ENCODE measurements around the gene FSD1.

The FSD1 gene

DNA sequence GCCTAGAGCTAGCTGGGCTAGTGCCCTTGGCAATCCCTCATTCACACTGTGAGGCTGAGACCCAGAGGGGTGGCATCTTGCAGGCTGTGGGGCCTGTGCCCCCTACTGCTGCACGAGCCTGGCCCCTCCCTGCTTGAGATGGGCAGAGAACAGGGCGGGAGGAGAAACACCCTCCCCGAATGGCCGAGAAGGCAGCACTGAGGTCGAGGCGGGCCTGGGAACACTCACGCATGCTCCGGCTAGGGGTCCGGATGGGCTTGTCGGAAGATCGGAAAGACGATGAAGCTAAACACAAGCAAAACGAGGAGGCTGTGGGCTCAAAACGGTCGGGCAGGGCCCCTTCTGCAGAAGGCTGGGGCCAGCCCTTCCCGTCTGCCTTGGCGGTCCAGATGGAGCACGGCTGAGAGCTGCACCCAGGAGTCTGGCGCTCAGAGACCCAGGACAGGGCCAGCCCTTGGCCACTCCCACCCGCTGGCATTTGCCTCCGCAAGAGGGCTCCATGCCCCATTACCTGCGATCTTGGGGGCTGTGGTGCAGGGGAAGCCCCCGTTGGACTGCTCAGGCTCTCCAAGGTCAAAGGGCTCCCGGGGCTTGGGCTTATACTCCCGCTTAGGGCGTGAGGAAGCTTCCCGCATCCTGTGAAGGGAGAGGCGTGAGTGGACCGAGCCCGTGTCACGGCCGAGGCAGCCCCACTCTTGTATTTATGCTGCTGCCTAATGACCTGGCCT is 57.9 kb downstream of the FSD1 start:
- no peak for DNase-seq (ENCODE audit: low read depth in 1 of 2, low spot score in 1 of 2)

DNA sequence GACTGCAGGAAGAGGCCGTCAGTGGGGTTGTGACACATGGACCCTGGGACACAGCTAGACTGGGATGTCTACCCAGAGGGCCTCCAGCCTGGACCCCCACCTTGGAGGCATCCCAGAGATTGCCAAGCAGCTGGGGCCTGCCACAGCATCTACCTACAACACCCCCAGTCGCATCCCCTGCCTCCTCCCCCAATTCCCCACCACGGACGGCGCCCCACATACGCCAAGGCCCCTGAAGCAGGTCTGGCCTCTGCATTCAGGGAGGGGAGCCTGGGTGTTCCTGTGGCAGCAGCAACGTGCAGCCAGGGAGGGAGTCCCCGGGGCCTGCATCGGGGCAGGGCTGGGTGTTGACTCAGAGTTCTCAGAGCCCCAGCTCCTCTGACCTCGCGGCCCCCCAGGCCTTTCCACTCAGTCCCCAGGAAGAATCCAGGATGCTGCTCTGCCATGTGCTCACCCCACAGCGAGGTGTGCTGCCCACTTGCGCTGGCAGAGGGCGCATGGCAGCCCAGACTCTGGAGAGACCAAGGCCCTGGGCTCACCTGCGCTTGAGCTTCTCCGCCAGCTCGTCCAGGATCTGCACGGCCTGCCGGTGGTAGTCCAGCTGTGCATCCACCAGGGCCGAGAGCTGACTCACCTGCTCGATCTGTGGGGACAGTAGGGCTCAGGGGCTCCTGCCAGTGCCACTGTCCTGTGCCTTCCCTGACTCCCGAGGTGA is 58.6 kb downstream of the FSD1 start:
- no peak for DNase-seq (ENCODE audit: low read depth in 1 of 2, low spot score in 1 of 2)

DNA sequence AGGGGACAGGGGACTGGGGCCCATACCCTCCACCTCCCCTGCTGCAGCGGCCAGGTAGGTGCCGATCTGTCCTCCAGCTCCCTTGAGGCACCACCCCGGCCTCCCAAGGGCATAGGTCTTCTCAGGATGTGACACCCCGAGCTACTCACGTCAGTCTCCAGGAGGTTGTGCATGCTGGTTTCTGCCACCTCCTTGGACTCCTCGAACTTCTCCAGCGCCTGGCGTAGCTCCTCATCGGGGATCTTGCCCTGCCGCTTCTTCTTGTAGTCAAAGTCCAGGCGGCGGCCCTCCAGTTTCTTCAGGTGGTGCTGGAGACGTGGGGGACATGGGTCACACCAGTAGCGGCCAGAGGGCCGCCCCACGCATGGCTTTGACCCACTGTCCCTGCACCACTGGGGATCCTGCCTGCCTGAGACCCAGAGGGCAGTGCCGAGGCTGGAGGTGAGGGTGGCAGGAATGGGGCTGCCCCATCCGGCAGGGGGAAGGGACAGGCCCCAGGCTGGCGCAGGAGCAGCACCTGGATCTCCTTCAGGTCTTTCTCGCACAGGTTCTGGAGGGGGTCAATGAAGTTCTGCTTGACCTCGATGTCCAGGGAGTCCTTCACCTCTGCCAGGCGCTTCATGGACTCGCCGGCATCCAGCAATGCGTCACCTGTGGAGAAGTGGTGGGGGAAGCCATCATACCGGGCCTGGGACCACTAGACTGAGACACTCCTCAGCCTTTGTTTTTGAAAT is 59.3 kb downstream of the FSD1 start:
- no peak for DNase-seq (ENCODE audit: low read depth in 1 of 2, low spot score in 1 of 2)

DNA sequence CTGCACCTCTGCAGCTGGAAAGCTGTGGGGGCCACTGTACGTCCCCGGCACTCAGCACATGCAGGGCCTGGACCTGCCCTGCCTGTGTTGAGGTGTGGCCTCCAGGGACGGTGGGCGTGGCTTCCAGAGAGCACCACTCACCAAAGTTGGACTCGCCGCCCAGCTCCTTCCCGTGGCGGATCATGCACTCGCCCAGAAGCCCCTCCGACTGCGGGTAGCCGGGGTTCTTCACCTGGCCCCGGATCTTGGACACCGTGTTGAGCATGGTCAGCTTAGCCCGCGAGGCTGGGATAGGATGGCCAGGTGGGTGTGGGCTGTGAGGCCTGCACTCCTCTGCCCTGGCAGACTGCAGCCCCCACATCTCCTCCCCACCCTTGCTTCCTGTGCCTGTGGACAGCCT is 60.9 kb downstream of the FSD1 start:
- no peak for DNase-seq (ENCODE audit: low read depth in 1 of 2, low spot score in 1 of 2)

DNA sequence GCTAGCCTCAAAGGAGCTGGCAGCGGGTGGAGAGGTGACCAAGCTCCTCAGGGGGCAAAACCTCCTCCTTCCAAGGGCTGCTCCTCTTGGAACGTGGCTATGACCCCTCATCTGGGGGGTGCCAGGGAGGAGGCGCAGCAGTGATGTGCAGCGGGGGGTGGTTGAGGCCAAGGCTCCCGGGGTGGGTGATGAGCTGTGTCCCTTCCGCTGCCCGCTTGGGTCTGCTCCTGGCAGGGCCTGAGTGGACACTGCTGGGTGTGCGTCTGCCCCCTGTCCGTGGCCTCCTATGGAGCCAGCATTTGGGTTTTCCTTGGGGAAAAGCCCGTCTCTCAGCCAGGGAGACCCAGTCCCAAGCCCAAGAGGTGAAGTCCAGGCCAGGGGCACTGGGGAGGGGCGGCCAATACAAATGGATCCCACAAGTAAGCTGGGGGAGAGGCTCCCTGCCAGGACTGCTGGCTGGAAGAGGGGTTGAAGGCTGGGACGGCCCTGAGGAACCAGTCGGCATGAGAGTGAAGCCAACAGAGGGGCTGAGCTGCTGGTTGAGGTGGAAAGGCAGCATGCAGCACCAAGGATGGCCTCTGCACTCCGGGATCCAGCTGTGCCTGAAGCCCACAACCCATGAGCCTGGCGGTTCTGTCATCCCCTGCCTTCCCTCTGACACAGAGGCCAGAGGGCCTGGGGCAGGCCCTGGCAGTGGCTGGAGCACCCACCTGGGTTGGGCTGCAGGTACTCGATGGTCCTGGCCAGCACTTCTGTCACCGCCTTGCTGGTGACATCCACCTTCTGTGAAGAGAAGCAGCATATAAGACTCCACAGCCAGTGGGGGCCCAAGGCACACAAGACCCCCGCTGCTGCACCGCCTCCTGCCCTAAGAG is 61.6 kb downstream of the FSD1 start:
- no peak for DNase-seq (ENCODE audit: low read depth in 1 of 2, low spot score in 1 of 2)

DNA sequence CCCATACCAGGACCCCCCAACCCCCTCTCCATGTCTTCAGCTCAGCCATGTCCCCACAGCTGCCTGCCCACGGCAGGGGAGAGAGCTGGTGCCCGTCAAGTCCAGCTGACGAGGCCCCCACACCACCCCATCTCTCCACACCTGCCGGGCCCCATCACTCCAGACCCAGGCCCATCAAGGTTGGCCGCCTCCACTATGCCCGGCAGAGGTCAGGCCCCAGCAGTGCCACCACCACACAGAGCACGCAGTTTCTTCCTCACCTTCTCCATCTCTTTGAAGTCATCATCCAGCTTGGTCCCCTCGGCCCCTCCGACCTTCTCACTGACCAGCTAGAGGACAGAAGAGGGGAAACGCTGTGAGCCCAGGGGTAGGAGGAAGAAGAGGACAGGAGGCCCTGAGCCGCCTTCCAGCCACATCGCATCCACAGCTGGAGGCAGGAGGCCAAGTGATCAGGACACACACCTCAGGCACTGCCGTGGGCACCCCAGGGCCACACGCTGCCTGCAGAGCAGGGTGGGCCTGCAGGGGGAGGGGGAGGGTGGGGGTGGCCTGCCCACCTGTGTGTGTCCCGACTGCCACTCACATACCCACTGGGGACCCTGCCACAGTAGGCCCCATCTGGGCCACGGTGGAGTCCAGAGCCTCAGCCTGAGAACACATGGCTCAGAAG is 62.4 kb downstream of the FSD1 start:
- no peak for DNase-seq (ENCODE audit: low read depth in 1 of 2, low spot score in 1 of 2)

DNA sequence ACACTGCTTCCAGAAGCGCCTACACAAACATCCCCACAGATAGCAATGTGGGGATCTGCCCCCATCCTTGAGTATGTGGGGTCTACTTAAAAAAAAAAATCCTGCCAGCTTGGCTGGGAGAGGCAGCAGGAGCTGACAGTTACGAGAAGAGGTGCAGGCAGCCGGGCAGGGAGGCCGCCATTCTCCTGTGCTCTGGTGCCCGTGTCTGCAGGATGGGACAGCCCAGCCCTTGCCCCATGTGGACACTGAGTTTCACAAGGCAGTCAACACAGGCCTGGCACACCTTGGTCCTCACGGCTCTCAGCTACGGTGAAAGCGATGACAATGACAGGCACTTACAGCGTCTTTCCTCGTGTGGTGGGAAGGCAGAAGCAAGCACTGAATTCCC is 62.9 kb downstream of the FSD1 start:
- no peak for DNase-seq (ENCODE audit: low read depth in 1 of 2, low spot score in 1 of 2)

DNA sequence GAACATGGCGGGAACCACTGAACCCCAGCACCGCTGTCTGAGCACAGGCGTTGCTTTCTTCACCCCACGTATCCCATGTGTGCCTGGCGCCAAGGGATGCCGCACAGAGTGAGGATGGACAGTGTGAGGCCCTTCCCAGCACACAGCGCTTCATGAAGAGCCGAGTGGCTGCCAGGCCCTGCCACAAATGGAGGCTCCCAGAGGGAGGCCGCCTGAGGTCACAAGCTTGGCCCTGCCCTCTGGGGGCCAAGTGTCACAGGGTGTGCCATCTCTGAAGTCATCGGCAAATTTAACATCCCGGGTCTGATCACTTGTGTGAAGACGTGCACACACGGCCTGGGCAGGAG is 63.4 kb downstream of the FSD1 start:
- DNase-seq (ENCODE audit: low read depth in 1 of 2, low spot score in 1 of 2) = no peak

DNA sequence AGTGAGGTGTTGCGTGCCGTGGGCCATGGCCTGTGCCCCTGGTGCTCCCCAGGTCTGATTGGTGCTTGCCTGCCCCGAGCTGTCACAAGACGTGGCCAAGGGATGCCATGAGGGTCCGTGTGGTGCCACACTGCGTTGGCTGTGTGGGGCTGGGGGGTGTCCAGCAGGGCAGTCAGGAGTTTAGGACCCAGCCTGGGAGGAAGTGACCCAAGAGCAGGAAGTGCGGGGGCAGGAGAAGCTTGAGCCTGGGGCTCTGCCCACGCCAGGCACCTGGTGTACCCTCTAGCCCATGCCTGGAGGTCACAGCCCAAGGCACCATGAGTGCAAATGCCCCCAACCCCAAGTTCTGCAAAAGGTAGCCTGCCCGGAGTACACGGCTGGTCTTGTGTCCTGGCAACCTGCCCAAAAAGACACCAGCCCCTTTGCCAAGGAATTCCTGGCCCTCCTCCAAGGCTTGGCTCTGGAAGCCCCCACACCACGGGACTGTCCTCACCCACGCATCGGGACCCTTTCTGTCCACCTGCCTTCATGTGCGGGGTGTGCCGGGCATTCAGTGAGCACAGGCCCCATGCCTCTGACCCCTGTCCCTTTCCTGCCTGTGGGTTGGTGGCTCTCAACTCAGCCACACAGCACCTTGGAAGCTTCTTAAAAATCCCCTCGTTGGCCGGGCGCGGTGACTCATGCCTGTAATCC is 63.9 kb downstream of the FSD1 start:
- no peak for DNase-seq (ENCODE audit: low read depth in 1 of 2, low spot score in 1 of 2)

DNA sequence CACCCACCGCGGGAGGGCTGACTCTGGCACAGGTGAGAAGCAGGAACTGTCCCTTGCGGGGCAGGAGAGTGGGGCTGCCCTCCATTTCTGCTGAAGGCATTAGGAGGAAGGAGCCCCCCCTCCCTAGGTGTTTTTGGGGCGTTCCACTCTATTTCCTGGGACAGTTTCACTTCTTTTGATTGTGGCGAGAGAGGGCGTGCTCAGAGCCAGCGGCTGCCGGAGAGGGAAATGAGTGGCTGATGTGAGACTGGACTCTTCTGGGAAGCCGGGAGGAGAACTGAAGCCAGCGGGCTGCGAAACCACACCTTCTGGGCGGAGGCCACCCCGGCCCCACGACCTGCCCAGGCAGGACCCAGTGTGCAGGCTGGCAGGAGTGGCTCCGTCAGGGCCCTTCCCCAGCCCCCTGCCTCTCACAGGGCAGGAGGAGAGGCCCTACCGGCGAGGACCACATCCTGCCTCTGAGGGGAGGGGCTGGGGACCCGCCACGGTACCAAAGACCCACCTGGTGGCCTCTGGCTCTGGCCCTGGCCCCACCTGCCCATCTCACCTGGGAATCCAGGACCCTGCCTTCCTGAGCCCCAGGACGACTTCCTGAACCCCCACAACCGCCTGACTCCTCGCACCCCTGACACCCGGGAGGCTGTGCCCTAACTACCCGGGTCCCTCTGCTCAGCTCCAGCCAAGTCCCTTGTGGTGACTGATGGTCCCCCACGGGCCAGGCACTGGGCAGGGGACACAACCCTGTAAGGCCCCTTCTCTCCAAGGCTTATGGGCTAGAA is 64.9 kb downstream of the FSD1 start:
- peak; percentile 35 to 40 for DNase-seq (ENCODE audit: low read depth in 1 of 2, low spot score in 1 of 2)

DNA sequence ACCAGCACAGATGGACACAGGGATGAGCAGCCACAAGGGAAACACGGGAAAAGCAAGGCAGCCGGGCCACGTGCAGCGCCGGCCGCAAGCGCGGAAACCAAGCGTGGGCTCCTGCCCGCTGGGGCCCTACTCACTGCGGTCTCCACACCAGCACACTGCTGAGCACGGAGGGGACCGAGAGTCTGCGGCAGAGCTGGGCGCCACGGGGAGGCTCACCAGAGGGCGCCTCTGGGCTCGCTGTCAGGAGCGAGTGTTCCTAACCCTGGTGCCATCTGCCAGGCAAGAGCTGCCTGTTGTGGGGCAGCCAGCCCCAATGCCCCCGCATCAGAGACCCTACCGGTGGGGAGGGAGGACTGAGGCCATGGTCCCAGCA is 65.5 kb downstream of the FSD1 start:
- peak; percentile 53 to 65 for DNase-seq (ENCODE audit: low read depth in 1 of 2, low spot score in 1 of 2)

DNA sequence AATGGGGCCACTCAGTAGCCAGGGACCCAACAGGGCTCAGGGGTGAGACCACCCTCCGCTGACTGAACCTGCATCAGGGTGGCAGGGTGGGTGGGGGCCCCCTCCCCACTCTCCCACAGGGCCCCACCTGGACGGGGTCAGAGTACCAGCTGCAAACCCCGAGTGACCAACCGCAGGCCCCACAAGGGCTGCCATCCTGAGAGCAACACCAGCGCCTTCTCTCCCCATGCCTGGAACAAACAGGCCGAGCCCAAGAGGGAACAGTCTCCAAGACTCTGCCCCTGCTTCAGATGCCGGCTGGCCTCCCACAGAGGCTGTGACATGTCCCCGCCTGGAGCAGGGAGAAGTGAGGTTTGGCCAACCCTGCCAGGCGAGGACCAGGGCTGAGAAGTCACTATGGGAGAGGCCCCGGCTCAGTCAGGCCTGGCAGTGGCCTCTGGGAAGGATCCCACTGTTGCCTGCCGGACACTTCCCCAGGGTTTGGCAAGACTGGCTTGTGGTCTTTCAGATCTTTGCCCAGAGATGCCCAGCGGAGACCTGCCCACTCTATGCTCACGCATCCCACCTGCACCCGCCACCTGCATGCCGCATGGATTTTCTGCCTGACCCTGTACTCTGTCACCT is 66.1 kb downstream of the FSD1 start:
- no peak for DNase-seq (ENCODE audit: low read depth in 1 of 2, low spot score in 1 of 2)

DNA sequence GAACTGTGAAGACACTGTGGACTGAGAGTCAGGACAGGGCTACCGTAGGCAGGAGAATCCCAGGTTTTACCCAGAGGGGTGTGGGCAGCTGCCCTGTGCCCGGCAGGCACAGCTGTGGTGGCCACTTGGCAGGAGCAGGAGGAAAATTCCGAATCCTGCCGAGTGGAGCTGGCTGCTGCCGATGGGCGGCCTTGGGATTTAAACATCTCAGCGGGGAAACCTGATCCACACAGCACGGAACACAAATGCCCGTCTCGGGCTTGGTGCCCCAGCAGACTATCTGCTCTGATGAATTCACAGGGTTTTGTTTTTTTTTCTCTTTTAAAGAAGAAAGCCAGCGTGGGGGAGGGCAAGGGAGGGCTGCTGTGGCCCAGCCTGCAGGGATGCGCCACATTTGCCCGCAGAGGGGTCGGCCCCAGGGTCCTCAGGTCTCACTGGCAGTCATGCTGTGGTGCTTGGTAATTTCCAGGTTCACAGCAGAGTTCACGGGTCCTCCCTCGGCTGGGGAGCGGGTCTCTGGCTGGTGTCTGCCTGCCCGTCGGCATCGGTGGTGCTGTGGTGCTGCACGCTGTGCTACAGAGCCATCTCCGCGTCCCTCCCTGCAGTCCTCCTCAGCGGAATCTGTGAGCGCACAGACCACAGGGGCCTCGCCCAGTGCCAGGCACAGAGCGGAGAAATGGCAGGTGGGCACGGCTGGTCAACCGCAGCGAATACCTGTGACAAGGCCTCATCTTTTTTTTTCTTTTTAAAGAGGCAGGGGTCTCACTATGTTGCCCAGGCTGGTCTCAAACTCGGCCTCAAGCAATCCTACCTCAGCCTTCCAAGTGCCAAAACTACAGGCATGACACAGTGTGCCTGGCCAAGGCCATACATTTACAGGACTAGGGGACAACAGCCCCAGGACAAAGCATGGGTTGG is 67.1 kb downstream of the FSD1 start:
- no peak for DNase-seq (ENCODE audit: low read depth in 1 of 2, low spot score in 1 of 2)

DNA sequence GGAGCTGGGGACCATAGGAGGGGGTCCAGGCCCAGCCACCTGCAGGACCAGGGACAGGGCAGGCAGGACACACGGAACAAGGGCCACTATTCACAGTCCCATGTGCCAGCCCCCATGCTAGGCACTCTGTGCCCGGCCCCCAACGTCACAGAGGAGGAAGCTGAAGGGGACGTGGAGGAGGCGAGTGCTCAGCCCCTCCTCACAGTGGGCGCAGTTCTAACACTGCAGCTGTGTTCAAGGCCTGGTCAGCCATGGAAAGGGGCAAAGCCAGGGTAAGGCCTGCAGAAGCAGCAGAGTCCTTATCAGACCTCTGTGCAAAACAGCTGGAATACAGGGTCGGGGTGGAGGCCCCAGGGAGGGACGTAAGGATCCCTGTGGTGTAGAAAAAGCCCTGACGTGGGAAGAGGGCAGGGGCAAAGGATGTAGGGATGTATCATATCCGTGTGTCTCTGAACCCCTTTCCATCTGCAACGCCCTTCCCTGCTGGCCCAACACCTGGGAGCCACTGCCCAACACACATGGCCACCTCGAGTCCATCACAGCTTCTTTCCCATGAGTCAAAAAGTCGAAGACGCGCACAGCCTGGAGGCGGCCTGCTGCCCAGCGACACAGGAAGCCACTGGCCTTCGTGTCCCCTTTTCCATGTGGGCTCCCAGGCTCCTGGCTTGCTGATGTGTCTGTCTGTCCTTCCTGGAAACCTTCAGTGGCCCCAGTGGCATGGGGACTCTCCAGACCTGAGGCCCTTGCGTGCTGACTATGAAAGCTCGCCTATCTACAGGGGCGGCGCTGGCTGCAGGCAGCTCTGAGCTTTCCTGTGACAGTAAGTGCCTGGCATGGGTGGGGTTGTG is 68.0 kb downstream of the FSD1 start:
- DNase-seq (ENCODE audit: low read depth in 1 of 2, low spot score in 1 of 2) = no peak

DNA sequence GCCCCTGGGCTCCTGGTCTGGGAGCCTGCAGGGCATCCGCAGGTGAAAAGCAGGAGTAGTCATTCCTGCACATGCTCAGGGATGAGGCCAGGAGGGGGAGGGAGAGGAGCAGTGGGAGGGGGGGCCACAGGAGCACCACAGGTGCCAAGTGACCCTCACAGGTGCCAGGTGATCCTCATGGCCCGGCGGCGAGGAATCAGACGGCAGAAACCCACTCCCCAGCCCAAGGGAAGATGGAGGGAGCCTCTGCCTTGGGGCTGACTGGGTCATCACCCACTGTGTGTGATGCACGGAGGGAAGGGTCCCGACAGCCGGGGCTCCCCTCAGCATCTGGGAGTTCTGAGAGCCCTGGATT is 68.6 kb downstream of the FSD1 start:
- no peak for DNase-seq (ENCODE audit: low read depth in 1 of 2, low spot score in 1 of 2)
